ENCODE data around the gene PLPP7.

PLPP7 gene

DNA sequence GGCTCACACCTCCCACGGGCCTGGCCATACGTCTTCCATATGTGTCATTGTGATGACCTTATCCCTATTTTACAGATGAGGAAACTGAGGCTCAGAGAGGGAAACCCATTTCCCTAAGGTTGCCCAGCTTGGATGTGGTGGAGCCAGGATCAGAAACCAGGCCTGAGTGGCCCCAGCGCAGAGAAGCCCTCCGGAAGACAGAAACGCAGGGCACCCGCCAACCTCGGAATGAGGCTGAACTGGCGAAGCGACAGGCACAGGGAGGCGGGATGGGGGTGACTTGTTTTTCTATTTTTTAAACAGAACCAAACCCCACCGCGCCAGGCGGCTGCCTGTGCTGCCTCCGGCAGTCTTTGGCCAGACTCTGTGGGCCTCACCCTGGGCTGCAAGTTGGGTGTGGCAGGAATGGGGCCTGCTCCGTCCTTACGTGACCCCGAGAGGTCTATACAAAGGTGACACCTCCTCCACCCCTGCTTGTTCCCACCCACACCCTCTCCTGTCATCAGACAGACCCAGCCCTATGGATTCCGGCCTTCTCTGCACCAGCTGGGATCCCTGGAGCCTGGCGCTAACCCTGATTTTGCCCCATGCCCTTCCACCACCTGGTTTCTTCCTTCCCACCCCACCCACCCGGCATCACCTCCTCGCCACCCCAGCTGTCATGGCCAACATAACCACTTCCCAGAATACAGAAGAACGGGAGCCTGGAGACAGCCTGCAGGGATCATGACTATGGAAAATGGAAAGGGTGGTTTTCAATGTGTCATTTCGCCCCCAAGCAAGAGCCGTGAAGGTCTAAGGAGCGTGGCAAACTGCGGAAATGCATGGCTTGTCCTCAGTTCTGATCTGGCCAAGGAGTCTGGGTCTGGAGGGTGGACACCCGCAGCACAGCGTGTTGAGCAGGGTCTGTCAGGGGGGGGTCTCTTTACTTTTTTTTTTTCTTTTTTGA, 23.6 kb downstream of the PLPP7 start:
- no peak for TF ChIP-seq GATA2 (IDR thresholded peaks at IDR 0.05; ENCODE audit: low read depth, low read length)
- no peak for TF ChIP-seq GATA3 (IDR thresholded peaks at IDR 0.05; ENCODE audit: low read depth, low read length)

DNA sequence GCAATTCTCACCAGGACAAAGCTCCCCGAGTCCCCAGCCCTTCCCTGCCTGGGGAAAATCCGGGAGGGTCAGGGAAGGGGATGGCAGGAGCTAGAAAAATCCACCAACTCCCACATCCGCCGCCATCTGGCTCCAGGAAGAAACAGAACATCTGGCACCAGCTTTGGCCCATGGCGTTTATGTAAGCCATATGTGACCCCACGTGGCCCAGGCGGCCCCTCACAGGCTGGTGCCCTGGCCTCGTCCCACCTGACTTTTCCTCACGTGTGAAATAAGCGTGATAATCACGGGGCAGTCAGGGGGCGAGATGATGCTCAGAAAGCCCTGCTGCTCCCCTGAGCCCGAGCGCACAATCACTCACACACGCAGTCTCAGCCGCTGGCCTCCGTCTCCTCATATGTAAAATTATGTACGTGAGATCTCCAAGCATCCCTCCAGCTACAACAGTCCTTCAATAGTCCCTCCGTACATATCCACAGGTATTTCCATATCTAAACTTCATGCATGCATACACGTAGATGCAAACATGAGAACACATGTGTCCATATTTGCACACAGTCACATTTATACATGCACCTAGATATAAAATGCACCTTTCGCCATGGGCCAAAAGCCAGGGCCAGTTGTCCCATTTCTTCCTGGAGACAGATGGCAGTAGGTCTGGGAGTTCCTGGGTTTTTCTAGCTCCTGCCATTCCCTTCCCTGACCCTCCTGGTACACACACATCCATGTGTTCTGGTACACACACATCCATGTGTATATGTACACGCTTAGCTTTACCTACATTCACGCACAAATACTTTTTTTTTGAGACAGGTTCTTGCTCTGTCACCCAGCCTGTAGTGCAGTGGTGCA, 28.9 kb downstream of the PLPP7 start:
- TF ChIP-seq GATA2 (IDR thresholded peaks at IDR 0.05; ENCODE audit: low read depth, low read length) (no peak), GATA3 (IDR thresholded peaks at IDR 0.05; ENCODE audit: low read depth, low read length) (no peak)

DNA sequence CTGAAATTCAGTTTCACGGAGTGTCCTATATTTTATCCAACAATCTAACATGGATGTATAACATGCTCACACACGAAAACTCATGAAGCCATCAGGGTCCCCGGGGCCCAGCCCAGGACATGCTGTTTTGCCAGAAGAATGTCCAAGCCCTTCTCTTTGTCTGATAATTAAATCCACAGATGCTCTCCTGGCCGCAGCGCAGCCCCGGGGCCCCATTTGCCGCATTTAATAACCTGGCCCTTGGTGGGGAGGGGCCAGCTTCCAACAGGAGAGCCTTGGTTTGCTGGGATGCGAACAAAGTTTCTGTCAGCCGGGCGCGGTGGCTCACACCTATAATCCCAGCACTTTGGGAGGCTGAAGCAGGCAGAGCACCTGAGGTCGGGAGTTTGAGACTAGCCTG, 30.0 kb downstream of the PLPP7 start:
- TF ChIP-seq GATA3 (IDR thresholded peaks at IDR 0.05; ENCODE audit: low read depth, low read length): no peak
- TF ChIP-seq GATA2 (IDR thresholded peaks at IDR 0.05; ENCODE audit: low read depth, low read length): no peak

DNA sequence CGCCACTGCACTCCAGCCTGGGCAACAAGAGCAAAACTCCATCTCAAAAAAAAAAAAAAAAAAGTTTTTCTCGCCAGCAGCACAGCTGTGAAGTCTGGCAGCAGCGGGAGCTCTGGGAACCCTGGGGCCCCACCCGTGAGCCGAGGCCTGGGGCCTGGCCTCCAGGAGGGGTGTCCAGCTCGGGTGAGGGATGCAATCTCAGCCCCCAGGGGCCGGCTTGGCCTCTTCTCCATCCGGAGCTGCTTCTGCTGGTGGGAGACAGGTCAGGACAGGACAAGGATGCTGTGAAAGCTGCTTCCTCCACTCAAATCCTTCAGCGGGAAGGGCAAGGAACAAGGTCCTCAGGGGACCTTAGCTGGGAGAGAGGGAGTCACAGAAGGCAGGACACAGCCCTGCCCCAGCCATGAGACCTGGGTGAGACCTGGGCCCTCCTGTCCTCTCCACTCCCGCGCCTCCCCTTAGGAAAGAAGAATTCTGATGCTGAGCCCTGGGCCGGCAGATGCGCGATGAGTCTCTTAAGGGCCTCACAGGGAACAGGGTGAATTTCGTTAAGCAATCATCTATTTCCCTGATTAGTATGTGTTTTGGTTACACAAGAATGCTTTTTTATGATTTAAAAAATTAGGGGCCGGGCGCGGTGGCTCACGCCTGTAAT, 30.6 kb downstream of the PLPP7 start:
- TF ChIP-seq GATA2 (IDR thresholded peaks at IDR 0.05; ENCODE audit: low read depth, low read length): no peak
- no peak for TF ChIP-seq GATA3 (IDR thresholded peaks at IDR 0.05; ENCODE audit: low read depth, low read length)

DNA sequence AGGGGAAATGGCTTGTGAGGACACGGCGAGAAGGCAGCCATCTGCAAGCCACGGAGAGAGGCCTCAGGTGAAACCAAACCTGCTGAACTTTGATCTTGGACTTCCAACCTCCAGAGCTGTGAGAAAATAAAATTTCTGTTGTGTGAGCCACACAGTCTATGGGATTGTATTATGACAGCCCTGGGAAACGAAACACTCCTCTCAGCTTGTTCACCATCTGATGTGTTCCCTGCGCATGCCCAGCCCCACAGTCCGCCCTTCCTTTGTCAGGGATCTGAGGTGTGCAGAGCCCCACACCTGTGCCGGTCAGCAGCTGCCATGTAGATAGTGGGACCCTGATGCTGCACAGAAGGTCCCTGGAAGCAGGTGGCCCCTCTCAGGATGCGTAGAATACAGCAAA, 34.1 kb downstream of the PLPP7 start:
- TF ChIP-seq GATA2 (IDR thresholded peaks at IDR 0.05; ENCODE audit: low read depth, low read length) (no peak), GATA3 (IDR thresholded peaks at IDR 0.05; ENCODE audit: low read depth, low read length) (no peak)

DNA sequence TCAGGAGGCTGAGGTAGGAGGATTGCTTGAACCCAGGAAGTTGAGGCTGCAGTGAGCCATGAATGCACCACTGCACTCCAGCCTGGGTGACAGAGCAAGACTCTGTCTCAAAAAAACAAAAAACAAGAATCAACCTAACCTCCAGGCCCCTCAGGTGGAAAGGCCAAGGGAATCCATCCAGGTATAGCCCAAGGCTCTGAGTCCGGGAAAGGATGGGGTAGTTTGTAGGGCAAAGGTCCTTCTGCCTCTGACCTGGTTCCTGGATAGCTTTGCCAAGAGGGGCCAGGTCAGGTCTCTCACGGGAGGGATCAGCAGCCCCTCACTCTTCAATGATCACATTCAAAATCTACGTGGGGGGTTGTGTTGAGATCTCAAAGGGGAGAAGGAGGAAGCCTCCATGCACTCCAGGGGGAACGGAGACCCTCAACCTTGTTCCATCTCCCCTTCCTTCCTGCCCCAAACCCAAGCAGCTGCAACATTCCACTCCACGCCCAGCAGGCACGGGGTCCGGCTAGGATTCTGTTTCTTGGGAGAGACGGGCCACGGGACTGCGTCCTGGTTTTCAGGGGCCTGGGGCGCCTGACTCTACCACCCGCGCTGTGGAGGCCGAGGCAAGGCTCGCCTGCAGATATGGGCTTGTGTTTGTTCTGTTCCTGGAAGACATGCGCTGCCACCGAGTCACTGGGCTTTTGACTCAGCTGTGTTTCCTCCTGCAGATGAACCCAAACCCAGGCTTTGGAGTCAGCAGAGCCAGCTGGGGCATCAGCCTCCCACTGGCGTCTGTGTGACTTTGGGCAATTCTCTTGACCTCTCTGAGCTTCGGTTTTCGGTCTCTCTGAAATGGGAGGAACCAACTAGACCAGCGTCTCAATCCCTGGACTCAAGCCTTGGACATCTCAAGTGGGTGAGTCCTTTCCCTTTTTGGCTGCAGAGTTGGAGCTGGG, 35.5 kb downstream of the PLPP7 start:
- TF ChIP-seq GATA2 (IDR thresholded peaks at IDR 0.05; ENCODE audit: low read depth, low read length) (no peak), GATA3 (IDR thresholded peaks at IDR 0.05; ENCODE audit: low read depth, low read length) (no peak)

DNA sequence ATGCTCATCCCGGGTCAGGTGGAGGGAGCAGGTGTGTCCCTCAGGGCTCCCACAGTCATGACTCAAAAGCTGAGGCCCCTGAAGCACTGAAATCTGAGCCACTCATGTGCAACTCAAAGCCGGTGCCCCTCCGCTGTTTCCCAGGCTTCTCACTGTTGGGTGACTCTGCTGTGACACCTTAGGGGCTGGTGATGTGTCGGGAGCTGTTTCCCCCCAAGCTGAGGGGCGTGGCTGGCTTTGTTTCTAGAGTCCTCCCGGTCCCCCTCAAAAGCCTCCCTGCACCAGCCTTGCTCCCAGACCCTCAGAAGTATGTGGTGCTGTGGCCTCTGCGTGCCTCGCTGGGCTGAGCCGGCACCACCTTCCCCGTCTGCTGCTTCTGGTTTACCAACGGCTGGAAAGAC, 39.7 kb downstream of the PLPP7 start:
- TF ChIP-seq GATA3 (IDR thresholded peaks at IDR 0.05; ENCODE audit: low read depth, low read length) (no peak), GATA2 (IDR thresholded peaks at IDR 0.05; ENCODE audit: low read depth, low read length) (no peak)

DNA sequence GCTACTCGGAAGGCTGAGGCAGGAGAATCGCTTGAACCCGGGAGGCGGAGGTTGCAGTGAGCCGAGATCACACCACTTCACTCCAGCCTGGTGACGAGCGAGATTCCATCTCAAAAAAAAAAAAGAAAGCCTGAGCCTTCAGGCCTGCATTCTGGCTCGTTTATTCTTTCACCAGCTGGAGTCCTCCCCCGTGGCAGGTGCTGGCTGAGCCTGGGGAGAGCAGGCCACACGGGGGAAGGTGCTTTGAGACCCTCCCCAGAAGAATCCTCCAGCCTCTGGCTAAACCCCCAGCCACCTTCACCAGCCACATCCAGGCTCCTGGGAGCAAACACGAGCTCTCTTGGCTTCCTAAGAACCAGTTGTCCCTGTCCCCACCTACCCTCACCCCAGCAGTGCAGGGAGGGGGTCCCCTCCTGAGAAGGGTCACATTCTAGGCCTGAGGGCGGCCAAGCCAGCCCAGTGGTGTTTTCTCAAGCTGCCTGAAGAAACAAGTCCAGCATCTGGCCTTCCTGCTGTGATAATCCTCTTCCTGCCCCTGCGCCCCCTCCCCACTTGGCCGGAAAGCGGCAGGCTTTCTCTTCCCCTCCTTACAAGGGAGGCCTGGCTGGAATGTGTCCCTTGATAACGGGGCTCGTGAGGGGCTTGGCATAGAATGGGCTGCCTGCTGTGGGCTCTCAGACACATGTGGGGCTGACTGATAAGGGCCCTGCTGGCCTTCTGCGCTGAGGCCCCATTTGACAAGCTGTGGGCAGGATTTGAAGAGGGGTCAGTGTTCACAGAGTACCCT, 41.5 kb downstream of the PLPP7 start:
- peak; percentile 69 for TF ChIP-seq GATA2 (IDR thresholded peaks at IDR 0.05; ENCODE audit: low read depth, low read length)
- TF ChIP-seq GATA3 (IDR thresholded peaks at IDR 0.05; ENCODE audit: low read depth, low read length): no peak

DNA sequence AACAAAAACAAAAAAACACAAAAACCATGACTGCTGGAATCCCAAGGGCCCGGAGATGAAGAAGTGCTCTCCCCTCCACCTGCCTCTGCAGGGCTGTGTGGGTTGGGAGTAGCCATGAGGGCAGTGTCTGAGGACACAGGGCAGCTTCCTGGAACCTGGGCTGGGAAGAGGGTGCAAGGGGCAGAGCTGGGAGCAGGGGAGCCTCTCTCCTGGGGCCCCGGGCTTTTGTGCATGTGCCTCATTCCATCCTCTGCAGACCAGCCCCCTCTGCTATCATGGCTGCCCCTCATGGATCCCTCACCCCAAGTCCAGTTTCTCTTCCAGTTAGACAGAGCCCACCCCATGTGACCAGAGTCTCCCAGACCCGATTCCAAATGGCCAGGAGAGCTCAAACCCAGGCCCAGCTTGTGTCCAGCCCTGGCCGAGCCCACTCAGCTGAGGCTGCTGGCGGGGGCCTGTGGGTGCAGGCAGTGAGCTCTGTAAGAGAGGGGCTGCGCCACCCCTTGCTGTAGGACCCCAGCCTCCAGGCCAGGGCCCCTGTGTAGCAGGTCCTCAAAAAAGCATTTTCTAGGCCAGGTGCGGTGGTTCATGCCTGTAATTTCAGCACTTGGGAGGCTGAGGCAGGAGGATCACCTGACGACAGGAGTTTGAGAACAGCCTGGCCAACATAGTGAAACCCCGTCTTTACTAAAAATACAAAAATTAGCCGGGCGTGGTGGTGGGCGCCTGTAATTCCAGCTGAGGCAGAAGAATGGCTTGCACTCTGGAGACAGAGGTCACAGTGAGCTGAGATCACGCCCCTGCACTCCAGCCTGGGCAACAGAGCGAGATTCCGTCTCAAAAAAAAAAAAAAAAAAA, 44.5 kb downstream of the PLPP7 start:
- TF ChIP-seq GATA3 (IDR thresholded peaks at IDR 0.05; ENCODE audit: low read depth, low read length) (no peak), GATA2 (IDR thresholded peaks at IDR 0.05; ENCODE audit: low read depth, low read length) (no peak)

DNA sequence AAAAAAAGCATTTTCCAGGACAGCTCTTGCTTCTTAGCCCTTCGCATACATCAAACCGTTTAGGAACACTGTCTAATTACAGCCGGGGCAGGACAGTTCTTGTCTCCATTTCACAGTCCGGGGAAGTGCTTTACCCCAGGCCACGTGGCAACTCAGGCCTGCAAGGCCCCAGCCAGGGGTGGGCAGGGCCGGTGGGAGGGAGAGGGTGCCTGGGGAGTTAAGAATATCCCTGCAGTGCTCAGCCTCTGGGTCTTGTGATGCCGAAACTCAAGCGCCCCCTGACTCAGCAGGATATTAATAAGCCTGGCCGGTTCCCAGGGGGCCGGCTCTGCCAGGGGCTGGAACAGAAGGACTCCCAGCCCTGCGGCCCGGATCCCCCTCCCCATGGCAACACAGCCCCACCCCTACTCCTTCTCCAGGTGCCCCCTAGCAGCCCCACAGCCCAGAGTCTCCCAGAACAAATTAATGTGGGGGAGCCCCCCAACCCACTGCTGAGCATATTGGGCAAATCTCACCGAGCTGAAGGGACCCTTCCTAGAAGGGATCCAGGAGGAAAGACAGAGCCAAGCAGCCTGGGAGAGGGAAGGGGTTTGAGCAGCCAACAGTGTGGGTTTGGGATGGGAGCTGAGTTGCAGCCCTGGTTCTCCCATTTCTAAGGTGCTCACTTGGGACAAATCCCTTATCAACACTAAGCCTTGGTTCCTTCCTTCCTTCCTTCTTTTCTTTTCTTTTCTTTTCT, 45.3 kb downstream of the PLPP7 start:
- TF ChIP-seq GATA2 (IDR thresholded peaks at IDR 0.05; ENCODE audit: low read depth, low read length) (no peak), GATA3 (IDR thresholded peaks at IDR 0.05; ENCODE audit: low read depth, low read length) (no peak)

DNA sequence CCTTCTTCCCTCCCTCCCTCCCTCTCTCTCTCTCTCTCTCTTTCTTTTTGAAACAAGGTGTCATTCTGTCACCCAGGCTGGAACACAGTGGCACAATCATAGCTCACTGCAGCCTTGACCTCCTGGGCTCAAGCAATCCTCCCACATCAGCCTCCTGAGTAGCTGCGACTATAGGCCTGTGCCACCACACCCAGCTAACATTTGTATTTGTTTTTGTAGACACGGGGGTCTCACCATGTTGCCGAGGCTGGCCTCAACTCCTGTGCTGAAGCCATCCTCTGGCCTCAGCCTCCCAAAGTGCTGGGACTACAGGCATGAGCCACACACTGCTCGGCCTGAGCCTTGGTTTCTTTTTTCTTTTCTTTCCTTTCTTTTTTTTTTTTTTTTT, 45.8 kb downstream of the PLPP7 start:
- TF ChIP-seq GATA3 (IDR thresholded peaks at IDR 0.05; ENCODE audit: low read depth, low read length): no peak
- TF ChIP-seq GATA2 (IDR thresholded peaks at IDR 0.05; ENCODE audit: low read depth, low read length): no peak
